Stimulated activated CD4-positive, alpha-beta T cell treated with anti-CD3 and anti-CD28 coated beads, Interleukin-15, amount 100 ng/mL, for 1 hour (primary cell): ENCODE data around the gene CRYGS.
"Not testable (repeated sequence)": the region's sequence is repeated elsewhere in the genome, so short reads cannot be mapped to it uniquely, and the experiment has no call there.

ENCODE experiments used
- DNase-seq, 2 donors: peaks; one replicate each; pipeline ENCODE4 v3.0.0-alpha.2; 2020; ENCODE audit warnings: low read depth in 1 of 2, low spot score in 1 of 2

The CRYGS gene

GRCh38 chr3:186520431-186520830 is 23.7 kb downstream of the CRYGS start:
- no peak for DNase-seq

GRCh38 chr3:186519021-186519658 is 25.0 kb downstream of the CRYGS start:
- peak; percentile 15 to 40 for DNase-seq

GRCh38 chr3:186517218-186517617 is 27.0 kb downstream of the CRYGS start:
- DNase-seq, result no peak

GRCh38 chr3:186516646-186517045 is 27.5 kb downstream of the CRYGS start:
- no peak for DNase-seq

GRCh38 chr3:186515125-186515524 is 29.1 kb downstream of the CRYGS start:
- DNase-seq, result no peak

- no peak for DNase-seq
Measured at GRCh38 chr3:186514296-186515002, 29.7 kb downstream of the CRYGS start.

GRCh38 chr3:186513386-186513785 is 30.8 kb downstream of the CRYGS start:
- no peak for DNase-seq

GRCh38 chr3:186512570-186513302 is 31.4 kb downstream of the CRYGS start:
- no peak for DNase-seq

- DNase-seq, result no peak
Measured at GRCh38 chr3:186511702-186512101, 32.5 kb downstream of the CRYGS start.

GRCh38 chr3:186511245-186511644 is 32.9 kb downstream of the CRYGS start:
- no peak for DNase-seq

- no peak for DNase-seq
Measured at GRCh38 chr3:186510374-186511079, 33.7 kb downstream of the CRYGS start.

GRCh38 chr3:186509423-186509822 is 34.8 kb downstream of the CRYGS start:
- DNase-seq, result no peak

GRCh38 chr3:186506857-186507256 is 37.3 kb downstream of the CRYGS start:
- DNase-seq, result no peak

GRCh38 chr3:186506191-186506739 is 37.9 kb downstream of the CRYGS start:
- no peak for DNase-seq

GRCh38 chr3:186502966-186503712 is 41.0 kb downstream of the CRYGS start:
- DNase-seq, result no peak

GRCh38 chr3:186502138-186502948 is 41.8 kb downstream of the CRYGS start:
- DNase-seq, result no peak

- DNase-seq, result not testable (repeated sequence)
Measured at GRCh38 chr3:186499949-186500348, 44.2 kb downstream of the CRYGS start.

- not testable (repeated sequence) for DNase-seq
Measured at GRCh38 chr3:186498022-186498421, 46.2 kb downstream of the CRYGS start.

GRCh38 chr3:186497608-186498007 is 46.6 kb downstream of the CRYGS start:
- no peak for DNase-seq

- DNase-seq, result no peak
Measured at GRCh38 chr3:186496635-186497034, 47.5 kb downstream of the CRYGS start.
